ENCODE results near the gene MGAT4A.
"Not testable (repeated sequence)": the region's sequence is repeated elsewhere in the genome, so short reads cannot be mapped to it uniquely, and the experiment has no call there.

Gene MGAT4A

DNA sequence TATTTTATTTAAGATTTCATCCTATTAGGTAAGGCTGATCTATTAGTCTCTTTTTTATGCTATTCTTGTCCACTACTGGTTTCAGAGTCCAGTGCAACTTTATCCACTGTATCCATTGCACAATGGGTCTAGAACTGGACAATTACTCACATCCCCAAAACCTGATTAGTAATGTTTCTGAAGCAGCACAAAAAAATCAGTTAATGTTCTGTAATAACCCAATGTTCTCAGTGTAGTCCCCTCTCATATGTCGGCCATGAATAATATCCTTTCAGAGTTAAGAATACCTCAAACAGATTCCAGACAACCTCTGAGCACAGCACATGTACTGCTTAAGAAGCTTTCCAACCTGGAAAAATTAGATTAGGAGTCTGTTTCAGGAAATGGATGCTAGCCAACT lies 29.7 kb downstream of the MGAT4A start:
- DNase-seq = no peak

GRCh38 chr2:98698896-98699295 lies 32.0 kb downstream of the MGAT4A start:
- no peak for DNase-seq

DNA sequence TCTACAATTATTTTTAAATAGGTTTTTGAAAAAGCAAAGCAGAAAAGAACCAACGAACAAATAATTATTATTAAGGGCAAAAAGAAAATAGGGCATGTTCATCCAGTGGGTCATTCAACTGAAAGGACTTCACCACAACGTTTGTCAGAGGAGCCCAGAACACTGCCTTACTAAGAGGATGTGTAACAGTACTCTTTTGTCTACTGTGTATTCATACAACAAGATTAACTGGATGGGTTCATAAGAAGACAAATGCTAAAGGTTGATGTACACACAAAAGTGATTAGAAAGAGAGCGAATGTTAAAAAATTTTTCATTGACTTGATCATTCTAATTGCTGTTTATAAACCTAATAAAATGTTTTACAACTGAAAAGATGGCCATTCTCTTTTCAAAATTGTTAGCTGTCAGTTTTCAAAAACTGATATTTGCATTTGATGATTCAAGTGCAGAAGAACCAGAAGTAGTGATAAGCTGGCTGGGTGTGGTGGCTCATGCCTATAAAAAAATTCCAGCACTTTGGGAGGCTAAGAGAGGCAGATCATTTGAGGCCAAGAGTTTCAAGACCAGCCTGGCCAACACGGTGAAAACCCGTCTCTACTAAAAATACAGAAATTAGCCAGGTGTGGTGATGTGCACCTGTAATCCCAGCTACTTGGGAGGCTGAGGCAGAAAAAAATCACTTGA lies 33.1 kb downstream of the MGAT4A start:
- DNase-seq = no peak

- DNase-seq = no peak
Observed at GRCh38 chr2:98696200-98696599, 34.7 kb downstream of the MGAT4A start.

DNA sequence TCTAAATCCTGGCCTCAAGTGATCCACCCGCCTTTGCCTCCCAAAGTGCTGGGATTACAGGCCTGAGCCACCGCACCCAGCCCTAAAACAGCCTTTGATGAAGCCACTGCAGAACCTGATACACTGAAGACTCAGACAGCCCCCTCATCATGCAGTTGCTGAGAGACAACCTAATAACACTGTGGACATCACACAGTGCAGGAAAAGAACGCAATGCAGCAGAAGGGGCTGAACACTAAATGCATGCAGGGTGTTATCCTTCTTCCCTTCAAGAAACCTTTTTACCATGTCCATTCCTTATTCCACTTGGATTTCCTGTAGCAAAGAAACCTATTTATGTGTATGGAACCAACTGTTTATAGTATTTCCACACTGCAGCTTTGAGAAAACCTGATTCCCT lies 35.7 kb downstream of the MGAT4A start:
- no peak for DNase-seq

GRCh38 chr2:98693477-98693876 lies 37.5 kb downstream of the MGAT4A start:
- DNase-seq = no peak

DNA sequence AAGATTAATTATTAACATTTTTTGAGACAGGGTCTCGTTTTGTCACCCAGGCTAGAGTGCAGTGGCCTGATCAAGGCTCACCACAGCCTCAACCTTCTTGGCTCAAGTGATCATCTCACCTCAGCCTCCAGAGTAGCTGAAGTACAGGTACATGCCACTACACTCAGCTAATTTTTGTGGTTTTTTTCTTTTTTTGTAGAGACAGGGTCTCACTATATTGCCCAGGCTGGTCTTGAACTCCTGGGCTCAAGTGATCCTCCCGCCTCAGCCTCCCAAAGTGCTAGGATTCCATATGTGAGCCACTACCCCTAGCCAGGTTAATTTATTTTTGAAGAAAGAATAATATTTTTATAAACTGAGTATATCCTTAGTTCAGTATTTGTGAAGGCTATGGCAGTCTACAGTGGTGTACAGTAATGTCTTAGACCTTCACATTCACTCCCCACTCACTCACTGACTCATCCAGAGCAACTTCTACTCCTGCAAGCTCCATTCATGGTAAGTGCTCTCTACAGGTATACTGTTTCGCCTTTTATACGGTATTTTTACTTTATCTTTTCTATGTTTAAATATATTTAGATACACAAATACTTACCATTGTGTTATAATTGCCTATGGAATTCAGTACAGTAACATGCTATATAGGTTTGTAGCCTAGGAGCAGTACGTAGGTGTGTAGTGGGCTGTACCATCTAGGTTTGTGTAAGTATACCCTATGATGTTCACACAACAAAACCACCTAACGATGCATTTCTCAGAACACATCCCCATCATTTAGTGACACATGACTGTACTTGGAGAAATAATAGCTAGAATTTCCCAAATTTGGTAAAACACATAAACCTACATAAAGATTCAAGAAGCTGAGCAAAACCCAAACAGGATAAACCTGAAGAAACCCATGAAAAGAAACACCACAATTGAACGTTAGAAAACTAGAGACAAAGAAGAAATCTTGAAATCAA lies 38.6 kb downstream of the MGAT4A start:
- no peak for DNase-seq

GRCh38 chr2:98691303-98691702 lies 39.6 kb downstream of the MGAT4A start:
- no peak for DNase-seq

- DNase-seq = no peak
Observed at GRCh38 chr2:98685930-98686887, 44.7 kb downstream of the MGAT4A start.

- no peak for DNase-seq
Observed at GRCh38 chr2:98683728-98684127, 47.2 kb downstream of the MGAT4A start.

DNA sequence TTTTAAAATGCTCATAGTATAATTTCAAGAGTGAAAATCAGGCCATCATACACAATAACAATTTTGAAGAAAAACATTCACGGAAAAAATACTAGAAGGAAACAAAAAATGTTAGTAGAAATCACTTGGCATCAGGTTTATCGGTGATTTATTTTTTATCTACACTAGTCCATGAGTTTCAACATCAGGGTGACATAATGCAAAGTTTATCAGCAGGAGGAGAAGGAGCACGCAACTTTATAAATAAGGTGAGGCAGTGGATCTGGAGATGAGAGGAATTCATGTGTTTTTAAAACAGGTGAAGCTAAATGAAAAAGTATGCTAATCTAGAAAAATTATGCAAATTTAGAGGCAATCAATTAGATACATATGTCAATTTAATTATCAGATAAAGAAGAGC lies 54.2 kb downstream of the MGAT4A start:
- no peak for DNase-seq

GRCh38 chr2:98674233-98674964 lies 56.5 kb downstream of the MGAT4A start:
- DNase-seq = no peak

DNA sequence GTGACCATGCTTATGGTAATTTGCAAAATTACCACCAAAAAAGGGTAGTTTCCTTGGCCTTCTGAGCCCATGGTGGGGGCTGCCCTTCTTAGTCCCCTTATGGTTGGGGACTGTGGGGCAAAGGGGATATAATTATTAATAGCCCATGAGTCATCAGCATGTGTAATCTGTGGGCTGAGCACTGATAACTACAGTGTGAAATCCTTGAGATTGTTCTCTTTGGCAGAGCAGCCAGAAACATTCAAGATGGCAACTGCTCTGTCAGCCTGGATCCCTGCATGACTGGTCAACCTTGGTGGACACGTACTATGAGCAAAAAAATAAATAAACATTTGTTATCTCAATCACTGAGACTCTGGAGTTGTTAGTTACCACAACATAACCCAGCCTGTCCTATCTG lies 61.3 kb downstream of the MGAT4A start:
- no peak for DNase-seq

- DNase-seq = no peak
Observed at GRCh38 chr2:98665677-98666076, 65.3 kb downstream of the MGAT4A start.

DNA sequence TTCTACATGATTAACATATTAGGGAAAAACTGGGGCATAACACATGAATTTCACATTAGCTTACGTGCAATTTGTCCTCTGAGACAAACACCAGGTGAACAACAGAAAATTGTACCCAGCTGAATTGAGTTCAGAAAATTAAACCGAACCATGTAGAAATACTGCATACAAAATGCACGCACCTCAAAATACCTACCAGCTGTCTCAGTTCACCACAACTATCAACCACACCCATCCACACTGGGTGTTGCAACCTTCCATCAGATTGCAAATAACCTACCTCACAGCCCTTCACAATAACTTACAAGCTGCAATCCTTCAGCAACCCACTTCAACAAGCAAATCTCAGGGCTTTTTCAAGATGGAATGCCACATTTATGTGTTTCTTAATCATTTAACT lies 66.6 kb downstream of the MGAT4A start:
- no peak for DNase-seq

GRCh38 chr2:98663511-98664090 lies 67.3 kb downstream of the MGAT4A start:
- DNase-seq = no peak

DNA sequence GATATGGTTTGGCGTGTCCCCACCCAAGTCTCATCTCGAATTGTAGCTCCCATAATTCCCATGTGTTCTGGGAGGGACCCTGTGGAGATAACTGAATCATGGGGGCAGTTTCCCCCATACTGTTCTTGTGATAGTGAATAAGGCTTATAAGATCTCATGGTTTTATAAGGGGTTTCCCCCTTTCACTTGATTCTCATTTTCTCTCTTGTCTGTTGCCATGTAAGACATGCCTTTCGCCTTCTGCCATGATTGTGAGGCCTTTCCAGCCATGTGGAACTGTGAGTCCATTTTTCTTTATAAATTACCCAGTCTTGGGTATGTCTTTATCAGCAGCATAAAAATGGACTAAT lies 71.5 kb downstream of the MGAT4A start:
- DNase-seq = not testable (repeated sequence)

GRCh38 chr2:98658816-98659490 lies 72.0 kb downstream of the MGAT4A start:
- DNase-seq = no peak

DNA sequence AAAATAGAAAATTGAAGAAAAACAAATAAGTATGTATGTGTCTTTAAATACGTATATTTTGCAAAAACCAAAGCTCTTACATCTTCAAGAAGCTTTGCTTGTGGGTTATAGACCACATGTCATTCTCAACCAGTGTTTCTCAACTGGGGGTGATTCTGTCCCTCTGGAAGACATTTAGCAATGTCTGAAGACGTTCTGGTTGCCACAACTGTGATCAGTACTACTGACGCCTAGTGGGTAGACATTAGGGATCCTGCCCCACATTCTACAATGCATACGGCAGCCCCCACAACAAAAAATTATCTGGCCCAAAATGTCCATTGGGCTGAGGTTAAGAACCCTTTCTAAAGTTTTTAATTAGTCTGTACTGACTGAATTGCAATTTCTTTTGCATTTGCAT lies 74.1 kb downstream of the MGAT4A start:
- DNase-seq = no peak

DNA sequence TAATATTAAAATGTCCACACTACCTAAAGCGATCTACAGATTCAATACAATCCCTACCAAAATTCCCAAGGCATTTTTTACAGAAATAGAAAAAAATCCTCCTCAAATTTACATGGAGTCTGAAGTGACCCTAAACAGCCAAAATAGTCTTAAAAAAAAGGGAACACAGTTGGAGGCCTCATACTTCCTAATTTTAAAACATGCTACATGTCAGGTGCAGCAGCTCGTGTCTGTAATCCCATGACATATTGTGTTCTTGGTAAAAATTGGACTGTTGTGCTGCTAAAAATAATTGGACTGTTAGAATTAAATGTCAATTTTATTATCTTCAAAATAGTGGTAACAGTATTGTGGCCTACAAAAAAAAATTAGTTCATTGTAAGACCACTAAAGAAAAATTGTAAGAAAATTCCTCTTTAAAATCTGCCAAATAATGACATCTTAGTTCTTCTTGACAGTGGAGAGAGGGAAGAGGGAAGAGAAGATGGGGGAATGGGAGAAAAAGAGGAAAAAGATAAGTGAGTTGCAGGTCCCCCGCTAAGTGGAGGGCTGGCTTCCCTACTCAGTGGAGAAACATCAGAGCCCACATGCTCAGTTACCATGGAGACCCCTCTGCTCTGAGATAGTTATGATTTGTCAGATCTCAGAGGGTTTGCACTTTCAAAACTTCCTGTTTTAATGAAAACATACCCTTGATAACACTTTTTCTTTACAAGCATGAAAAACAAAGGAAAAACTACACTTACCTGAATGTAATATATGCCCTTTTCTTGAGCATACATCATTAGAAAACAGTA lies 76.0 kb downstream of the MGAT4A start:
- DNase-seq = no peak

GRCh38 chr2:98650998-98651397 lies 79.9 kb downstream of the MGAT4A start:
- no peak for DNase-seq

Data from activated gamma-delta T cell (primary cell).